ENCODE measurements around the gene ARHGAP25.

DNA sequence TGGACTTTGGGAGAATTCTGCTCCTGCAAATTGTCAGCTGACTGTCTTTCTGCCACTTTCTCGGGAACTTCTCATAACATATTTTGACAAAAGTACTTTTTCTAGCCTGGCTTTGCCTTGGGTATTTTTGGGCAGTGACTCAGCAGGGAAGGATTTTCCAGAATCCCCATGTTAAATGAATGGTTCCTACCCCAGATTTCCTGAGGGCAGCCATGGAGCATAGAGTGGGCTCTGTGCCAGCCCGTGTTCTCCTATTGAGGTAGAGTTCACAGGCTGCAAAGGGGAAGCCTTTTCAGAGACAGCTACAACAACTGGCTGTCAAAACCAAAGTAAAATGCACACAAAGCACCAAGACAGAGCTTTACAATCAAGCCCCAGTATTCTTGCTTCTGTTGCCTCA, 76.8 kb downstream of the ARHGAP25 start:
- TF ChIP-seq, protein P1, sequence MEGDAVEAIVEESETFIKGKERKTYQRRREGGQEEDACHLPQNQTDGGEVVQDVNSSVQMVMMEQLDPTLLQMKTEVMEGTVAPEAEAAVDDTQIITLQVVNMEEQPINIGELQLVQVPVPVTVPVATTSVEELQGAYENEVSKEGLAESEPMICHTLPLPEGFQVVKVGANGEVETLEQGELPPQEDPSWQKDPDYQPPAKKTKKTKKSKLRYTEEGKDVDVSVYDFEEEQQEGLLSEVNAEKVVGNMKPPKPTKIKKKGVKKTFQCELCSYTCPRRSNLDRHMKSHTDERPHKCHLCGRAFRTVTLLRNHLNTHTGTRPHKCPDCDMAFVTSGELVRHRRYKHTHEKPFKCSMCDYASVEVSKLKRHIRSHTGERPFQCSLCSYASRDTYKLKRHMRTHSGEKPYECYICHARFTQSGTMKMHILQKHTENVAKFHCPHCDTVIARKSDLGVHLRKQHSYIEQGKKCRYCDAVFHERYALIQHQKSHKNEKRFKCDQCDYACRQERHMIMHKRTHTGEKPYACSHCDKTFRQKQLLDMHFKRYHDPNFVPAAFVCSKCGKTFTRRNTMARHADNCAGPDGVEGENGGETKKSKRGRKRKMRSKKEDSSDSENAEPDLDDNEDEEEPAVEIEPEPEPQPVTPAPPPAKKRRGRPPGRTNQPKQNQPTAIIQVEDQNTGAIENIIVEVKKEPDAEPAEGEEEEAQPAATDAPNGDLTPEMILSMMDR (conservative IDR thresholded peaks at IDR 0.05; ENCODE audit: low read length) = no peak
- no peak for TF ChIP-seq EZH2phosphoT487 (IDR thresholded peaks at IDR 0.05; ENCODE audit: borderline replicate concordance, low read depth, low read length)
